ENCODE measurements around the gene GABRB1. TPM values are rescaled to one million over a fixed set of nuclear protein-coding genes. Genes with fewer than 3 reads are reported as not detected.

GABRB1 gene
- total and polyA plus RNA-seq, 5 donors from 2014 or later, result not detected

GRCh38 chr4:47391256-47391655 is 359.9 kb downstream of the GABRB1 start:
- H3K27me3 Mint-ChIP-seq, result peaks cover 12% of the 10 kb centered on the region
- peaks cover 0 to 4% (median under 1%) of the 10 kb centered on the region in 4 donors for H3K4me1 Mint-ChIP-seq
- no peak overlapping the region for H3K4me3 Mint-ChIP-seq
- peaks cover 0 to 2% (median 0%) of the 10 kb centered on the region in 7 donors for H3K9me3 Mint-ChIP-seq
- H3K27ac Mint-ChIP-seq, result no peak overlapping the region
- Histone ChIP-seq H3K4me3 (ENCODE audit: low read depth, low read length) (no peak overlapping the region), H3K4me1 (ENCODE audit: control insufficient read depth, insufficient read depth, low read length, poor library complexity, severe bottlenecking) (no peaks in the 10 kb centered on the region), H3K27ac (ENCODE audit: insufficient read depth, low read length, poor library complexity, severe bottlenecking) (no peak overlapping the region), H3K9me3 (ENCODE audit: control insufficient read depth in 2 of 2, low read length in 2 of 2) (no peaks in the 10 kb centered on the region), H3K27me3 (ENCODE audit: control insufficient read depth, insufficient read depth, low read length) (peaks cover 2% of the 10 kb centered on the region), H3K36me3 (ENCODE audit: control insufficient read depth, insufficient read depth, low read length) (no peaks in the 10 kb centered on the region)
- ATAC-seq (ENCODE audit: low read depth in 2 of 2) (no peak), DNase-seq (no peak)
- H3K36me3 Mint-ChIP-seq, result no peaks in the 10 kb centered on the region

GRCh38 chr4:47406408-47406807 is 375.0 kb downstream of the GABRB1 start:
- Histone ChIP-seq H3K27me3 (ENCODE audit: control insufficient read depth, insufficient read depth, low read length) (peaks cover 5% of the 10 kb centered on the region), H3K27ac (ENCODE audit: insufficient read depth, low read length, poor library complexity, severe bottlenecking) (no peak overlapping the region), H3K4me1 (ENCODE audit: control insufficient read depth, insufficient read depth, low read length, poor library complexity, severe bottlenecking) (no peaks in the 10 kb centered on the region), H3K4me3 (ENCODE audit: low read depth, low read length) (no peak overlapping the region), H3K36me3 (ENCODE audit: control insufficient read depth, insufficient read depth, low read length) (no peaks in the 10 kb centered on the region), H3K9me3 (ENCODE audit: control insufficient read depth in 2 of 2, low read length in 2 of 2) (no peaks in the 10 kb centered on the region)
- DNase-seq (no peak), ATAC-seq (ENCODE audit: low read depth in 2 of 2) (no peak)
- no peaks in the 10 kb centered on the region for H3K4me1 Mint-ChIP-seq
- H3K36me3 Mint-ChIP-seq, result no peaks in the 10 kb centered on the region
- peak overlapping the region in 1 of 4 donors; percentile 10 for H3K4me3 Mint-ChIP-seq
- peaks cover 0 to 2% (median 0%) of the 10 kb centered on the region in 7 donors for H3K9me3 Mint-ChIP-seq
- H3K27me3 Mint-ChIP-seq, result peaks cover 5% of the 10 kb centered on the region
- no peak overlapping the region for H3K27ac Mint-ChIP-seq

GRCh38 chr4:47410271-47410670 is 378.9 kb downstream of the GABRB1 start:
- Mint-ChIP-seq H3K36me3 (no peaks in the 10 kb centered on the region), H3K9me3 (peaks cover 0 to 5% (median 0%) of the 10 kb centered on the region in 7 donors), H3K27me3 (peaks cover 10% of the 10 kb centered on the region), H3K4me1 (no peaks in the 10 kb centered on the region), H3K27ac (no peak overlapping the region), H3K4me3 (no peak overlapping the region)
- DNase-seq, result no peak
- ATAC-seq (ENCODE audit: low read depth in 2 of 2), result no peak
- no peak overlapping the region for H3K27ac ChIP-seq (ENCODE audit: insufficient read depth, low read length, poor library complexity, severe bottlenecking)
- H3K4me3 ChIP-seq (ENCODE audit: low read depth, low read length), result no peak overlapping the region
- no peaks in the 10 kb centered on the region for H3K36me3 ChIP-seq (ENCODE audit: control insufficient read depth, insufficient read depth, low read length)
- no peaks in the 10 kb centered on the region for H3K9me3 ChIP-seq (ENCODE audit: control insufficient read depth in 2 of 2, low read length in 2 of 2)
- H3K27me3 ChIP-seq (ENCODE audit: control insufficient read depth, insufficient read depth, low read length), result peaks cover 5% of the 10 kb centered on the region
- H3K4me1 ChIP-seq (ENCODE audit: control insufficient read depth, insufficient read depth, low read length, poor library complexity, severe bottlenecking), result no peaks in the 10 kb centered on the region

- Mint-ChIP-seq H3K27me3 (peaks cover 10% of the 10 kb centered on the region), H3K9me3 (peaks cover 0 to 5% (median 0%) of the 10 kb centered on the region in 7 donors), H3K36me3 (no peaks in the 10 kb centered on the region), H3K27ac (no peak overlapping the region), H3K4me3 (no peak overlapping the region), H3K4me1 (no peaks in the 10 kb centered on the region)
- Histone ChIP-seq H3K9me3 (ENCODE audit: control insufficient read depth in 2 of 2, low read length in 2 of 2) (no peaks in the 10 kb centered on the region), H3K36me3 (ENCODE audit: control insufficient read depth, insufficient read depth, low read length) (no peaks in the 10 kb centered on the region), H3K27ac (ENCODE audit: insufficient read depth, low read length, poor library complexity, severe bottlenecking) (no peak overlapping the region), H3K4me3 (ENCODE audit: low read depth, low read length) (no peak overlapping the region), H3K27me3 (ENCODE audit: control insufficient read depth, insufficient read depth, low read length) (peaks cover 2% of the 10 kb centered on the region), H3K4me1 (ENCODE audit: control insufficient read depth, insufficient read depth, low read length, poor library complexity, severe bottlenecking) (no peaks in the 10 kb centered on the region)
- DNase-seq (no peak), ATAC-seq (ENCODE audit: low read depth in 2 of 2) (no peak)
These were observed 382.2 kb downstream of the GABRB1 start for GRCh38 chr4:47413521-47413920.

- H3K36me3 Mint-ChIP-seq, result no peaks in the 10 kb centered on the region
These were observed 384.4 kb downstream of the GABRB1 start for GRCh38 chr4:47415719-47416118.

GRCh38 chr4:47418147-47418546 is 386.8 kb downstream of the GABRB1 start:
- Histone ChIP-seq H3K4me1 (ENCODE audit: control insufficient read depth, insufficient read depth, low read length, poor library complexity, severe bottlenecking) (no peaks in the 10 kb centered on the region), H3K27ac (ENCODE audit: insufficient read depth, low read length, poor library complexity, severe bottlenecking) (no peak overlapping the region), H3K36me3 (ENCODE audit: control insufficient read depth, insufficient read depth, low read length) (no peaks in the 10 kb centered on the region), H3K9me3 (ENCODE audit: control insufficient read depth in 2 of 2, low read length in 2 of 2) (no peaks in the 10 kb centered on the region), H3K27me3 (ENCODE audit: control insufficient read depth, insufficient read depth, low read length) (peaks cover 7% of the 10 kb centered on the region), H3K4me3 (ENCODE audit: low read depth, low read length) (no peak overlapping the region)
- no peak for DNase-seq
- H3K27ac Mint-ChIP-seq, result no peak overlapping the region
- peaks cover 19% of the 10 kb centered on the region for H3K27me3 Mint-ChIP-seq
- H3K4me1 Mint-ChIP-seq, result no peaks in the 10 kb centered on the region
- no peaks in the 10 kb centered on the region for H3K36me3 Mint-ChIP-seq
- ATAC-seq (ENCODE audit: low read depth in 2 of 2), result no peak
- H3K4me3 Mint-ChIP-seq, result no peak overlapping the region
- peaks cover 0 to 5% (median 0%) of the 10 kb centered on the region in 7 donors for H3K9me3 Mint-ChIP-seq

More at GRCh38 chr4:47415719-47416118, 384.4 kb downstream of the GABRB1 start:
- H3K27ac Mint-ChIP-seq, result no peak overlapping the region
- no peak overlapping the region for H3K27ac ChIP-seq (ENCODE audit: insufficient read depth, low read length, poor library complexity, severe bottlenecking)
- peaks cover 4% of the 10 kb centered on the region for H3K27me3 ChIP-seq (ENCODE audit: control insufficient read depth, insufficient read depth, low read length)
- peaks cover 0 to 5% (median 0%) of the 10 kb centered on the region in 7 donors for H3K9me3 Mint-ChIP-seq
- H3K36me3 ChIP-seq (ENCODE audit: control insufficient read depth, insufficient read depth, low read length), result no peaks in the 10 kb centered on the region
- no peak for DNase-seq
- H3K4me1 ChIP-seq (ENCODE audit: control insufficient read depth, insufficient read depth, low read length, poor library complexity, severe bottlenecking), result no peaks in the 10 kb centered on the region
- H3K4me1 Mint-ChIP-seq, result no peaks in the 10 kb centered on the region
- H3K9me3 ChIP-seq (ENCODE audit: control insufficient read depth in 2 of 2, low read length in 2 of 2), result no peaks in the 10 kb centered on the region
- H3K27me3 Mint-ChIP-seq, result peaks cover 19% of the 10 kb centered on the region
- no peak overlapping the region for H3K4me3 ChIP-seq (ENCODE audit: low read depth, low read length)
- H3K4me3 Mint-ChIP-seq, result no peak overlapping the region
- no peak for ATAC-seq (ENCODE audit: low read depth in 2 of 2)

- DNase-seq (no peak), ATAC-seq (ENCODE audit: low read depth in 2 of 2) (no peak)
- H3K27ac Mint-ChIP-seq, result no peak overlapping the region
- Histone ChIP-seq H3K9me3 (ENCODE audit: control insufficient read depth in 2 of 2, low read length in 2 of 2) (no peaks in the 10 kb centered on the region), H3K36me3 (ENCODE audit: control insufficient read depth, insufficient read depth, low read length) (no peaks in the 10 kb centered on the region), H3K4me1 (ENCODE audit: control insufficient read depth, insufficient read depth, low read length, poor library complexity, severe bottlenecking) (no peaks in the 10 kb centered on the region), H3K27ac (ENCODE audit: insufficient read depth, low read length, poor library complexity, severe bottlenecking) (no peak overlapping the region), H3K27me3 (ENCODE audit: control insufficient read depth, insufficient read depth, low read length) (peaks cover 9% of the 10 kb centered on the region), H3K4me3 (ENCODE audit: low read depth, low read length) (no peak overlapping the region)
- peaks cover 13% of the 10 kb centered on the region for H3K27me3 Mint-ChIP-seq
- H3K4me1 Mint-ChIP-seq, result no peaks in the 10 kb centered on the region
- no peak overlapping the region for H3K4me3 Mint-ChIP-seq
- peaks cover 0 to 1% (median 0%) of the 10 kb centered on the region in 7 donors for H3K9me3 Mint-ChIP-seq
- H3K36me3 Mint-ChIP-seq, result no peaks in the 10 kb centered on the region
These were observed 387.9 kb downstream of the GABRB1 start for GRCh38 chr4:47419296-47419695.

GRCh38 chr4:47425628-47426027 is 394.3 kb downstream of the GABRB1 start:
- peaks cover 16% of the 10 kb centered on the region for H3K27me3 Mint-ChIP-seq
- Histone ChIP-seq H3K4me1 (ENCODE audit: control insufficient read depth, insufficient read depth, low read length, poor library complexity, severe bottlenecking) (no peaks in the 10 kb centered on the region), H3K27me3 (ENCODE audit: control insufficient read depth, insufficient read depth, low read length) (peaks cover 15% of the 10 kb centered on the region), H3K36me3 (ENCODE audit: control insufficient read depth, insufficient read depth, low read length) (no peaks in the 10 kb centered on the region), H3K27ac (ENCODE audit: insufficient read depth, low read length, poor library complexity, severe bottlenecking) (no peak overlapping the region), H3K9me3 (ENCODE audit: control insufficient read depth in 2 of 2, low read length in 2 of 2) (no peaks in the 10 kb centered on the region), H3K4me3 (ENCODE audit: low read depth, low read length) (no peak overlapping the region)
- peaks cover 0 to 2% (median 0%) of the 10 kb centered on the region in 7 donors for H3K9me3 Mint-ChIP-seq
- H3K36me3 Mint-ChIP-seq, result no peaks in the 10 kb centered on the region
- no peak overlapping the region for H3K27ac Mint-ChIP-seq
- H3K4me1 Mint-ChIP-seq, result no peaks in the 10 kb centered on the region
- H3K4me3 Mint-ChIP-seq, result no peak overlapping the region
- no peak for ATAC-seq (ENCODE audit: low read depth in 2 of 2)
- no peak for DNase-seq
